GM23338 (cell line): ENCODE results near the gene TSPO2. TPM values are rescaled to one million over a fixed set of nuclear protein-coding genes. Genes with fewer than 3 reads are reported as not detected.

Experiments
- ATAC-seq: fragments of 200-7000 bp; cut with Tn5 transposase; 3 replicates; pipeline ENCODE4 v1.9.1; 2020
- DNase-seq: peaks from one replicate; pipeline ENCODE4 v3.0.0-alpha.2; 2015; ENCODE audit warnings: low spot score
- H2AFZ ChIP-seq: fragments of 200-600 bp; sonication (generic); 2 replicates; pipeline ENCODE4 v1.8.0; 2016; ENCODE audit warnings: antibody characterized with exemption, mild to moderate bottlenecking, moderate library complexity
- H3F3A ChIP-seq: fragments of 200-600 bp; sonication (generic); replicated peaks from 2 replicates; pipeline ENCODE4 v1.8.0; 2017; ENCODE audit warnings: antibody characterized with exemption, mixed run types, low read depth
- H3K27ac ChIP-seq: fragments of 200-600 bp; sonication (generic); 2 replicates; pipeline ENCODE4 v1.6.1; 2016; ENCODE audit warnings: low read depth
- H3K27me3 ChIP-seq: fragments of 200-600 bp; sonication (generic); 2 replicates; pipeline ENCODE4 v1.8.0; 2016; ENCODE audit warnings: mild to moderate bottlenecking, mixed run types, moderate library complexity; ENCODE audit not compliant: insufficient read depth
- H3K36me3 ChIP-seq: fragments of 200-600 bp; sonication (generic); 2 replicates; pipeline ENCODE4 v1.8.0; 2016; ENCODE audit warnings: mild to moderate bottlenecking; ENCODE audit not compliant: insufficient read depth
- H3K4me1 ChIP-seq: fragments of 200-600 bp; sonication (generic); 2 replicates; pipeline ENCODE4 v1.8.0; 2016; ENCODE audit warnings: mild to moderate bottlenecking, moderate library complexity; ENCODE audit not compliant: insufficient read depth
- H3K4me2 ChIP-seq: fragments of 200-600 bp; sonication (generic); 2 replicates; pipeline ENCODE4 v1.7.1; 2017; ENCODE audit warnings: mixed run types
- H3K4me3 ChIP-seq: fragments of 200-600 bp; sonication (generic); 2 replicates; pipeline ENCODE4 v1.6.1; 2016; ENCODE audit warnings: mixed run types
- H3K79me2 ChIP-seq: fragments of 200-600 bp; sonication (generic); replicated peaks from 2 replicates; pipeline ENCODE4 v1.8.0; 2017; ENCODE audit warnings: mild to moderate bottlenecking; ENCODE audit not compliant: insufficient read depth
- H3K9me2 ChIP-seq: fragments of 200-600 bp; sonication (generic); 2 replicates; pipeline ENCODE4 v1.8.0; 2017; ENCODE audit not compliant: insufficient read depth
- H4K20me1 ChIP-seq: fragments of 200-600 bp; sonication (generic); replicated peaks from 2 replicates; pipeline ENCODE4 v1.8.0; 2017; ENCODE audit warnings: mild to moderate bottlenecking; ENCODE audit not compliant: insufficient read depth
- H3K27ac Mint-ChIP-seq: 2 replicates; pipeline ENCODE4 v1.8.0; 2020; ENCODE audit warnings: inconsistent platforms, mild to moderate bottlenecking, moderate library complexity, mixed read lengths
- H3K27me3 Mint-ChIP-seq: 3 replicates; pipeline ENCODE4 v1.8.0; 2022; ENCODE audit warnings: low read depth, mild to moderate bottlenecking, moderate library complexity, mixed read lengths, inconsistent platforms; ENCODE audit not compliant: insufficient read depth, poor library complexity
- H3K36me3 Mint-ChIP-seq: 3 replicates; pipeline ENCODE4 v1.8.0; 2021; ENCODE audit warnings: low read depth, mild to moderate bottlenecking, inconsistent platforms, moderate library complexity, mixed read lengths
- H3K4me1 Mint-ChIP-seq: 3 replicates; pipeline ENCODE4 v1.8.0; 2020; ENCODE audit warnings: mild to moderate bottlenecking, inconsistent platforms, mixed read lengths
- H3K4me3 Mint-ChIP-seq: 3 replicates; pipeline ENCODE4 v1.8.0; 2021; ENCODE audit warnings: moderate library complexity, mild to moderate bottlenecking, inconsistent platforms, mixed read lengths
- H3K9me3 Mint-ChIP-seq: 3 replicates; pipeline ENCODE4 v1.8.0; 2020; ENCODE audit warnings: moderate library complexity, mild to moderate bottlenecking, inconsistent platforms, mixed read lengths
- CREB1 ChIP-seq: fragments of 250-450 bp; sonication (Bioruptor Pico); IDR thresholded peaks from 2 replicates; pipeline ENCODE4 v1.5.0; 2020; ENCODE audit warnings: low read depth, mild to moderate bottlenecking, moderate library complexity
- EZH2phosphoT487 ChIP-seq: fragments of 200-600 bp; sonication (generic); IDR thresholded peaks from one replicate; pipeline ENCODE4 v1.8.1; 2018; ENCODE audit warnings: antibody characterized with exemption; ENCODE audit not compliant: unreplicated experiment
- JUNB ChIP-seq: IDR thresholded peaks from one replicate; pipeline ENCODE4 v1.6.1; 2016; ENCODE audit warnings: antibody characterized with exemption; ENCODE audit not compliant: unreplicated experiment
- NANOG ChIP-seq: IDR thresholded peaks from 2 replicates; pipeline ENCODE4 v1.6.1; 2016; ENCODE audit warnings: antibody characterized with exemption, borderline replicate concordance
- polyA plus RNA-seq: library from polyadenylated mRNA; unstranded; fragments of >200 nt; fragmentation: Nextera tagmentation; extraction: Ambion mirVana; gene quantifications from 2 replicates; pipeline ENCODE4 v1.2.1, GENCODE V29; 2016
- total RNA-seq: library from RNA; depleted of rRNA; stranded (reverse); fragments of >200 nt; shearing (Covaris generic); gene quantifications from 2 replicates; pipeline ENCODE4 v1.2.3, GENCODE V29; 2014
- TF ChIP-seq, protein P1 (sequence below), 2 experiments: fragments of 200-600 bp in 1 of 2; sonication (generic) in 1 of 2; conservative IDR thresholded peaks; 2 replicates each; pipeline versions ENCODE4 v1.5.1 to v1.6.1; 2016 to 2017; ENCODE audit warnings: antibody characterized with exemption in 2 of 2, low read depth in 2 of 2, mild to moderate bottlenecking in 2 of 2, moderate library complexity in 1 of 2
- TF ChIP-seq, protein P2 (sequence below): IDR thresholded peaks from one replicate; pipeline ENCODE4 v1.6.1; 2018; ENCODE audit warnings: antibody characterized with exemption; ENCODE audit not compliant: unreplicated experiment
- TF ChIP-seq, protein P3 (sequence below): IDR thresholded peaks from 2 replicates; pipeline ENCODE4 v1.6.1; 2016; ENCODE audit warnings: antibody characterized with exemption

TSPO2 gene
- total and polyA plus RNA-seq, 2 experiments from 2014 or later = 0.31 TPM; not detected in 1

DNA sequence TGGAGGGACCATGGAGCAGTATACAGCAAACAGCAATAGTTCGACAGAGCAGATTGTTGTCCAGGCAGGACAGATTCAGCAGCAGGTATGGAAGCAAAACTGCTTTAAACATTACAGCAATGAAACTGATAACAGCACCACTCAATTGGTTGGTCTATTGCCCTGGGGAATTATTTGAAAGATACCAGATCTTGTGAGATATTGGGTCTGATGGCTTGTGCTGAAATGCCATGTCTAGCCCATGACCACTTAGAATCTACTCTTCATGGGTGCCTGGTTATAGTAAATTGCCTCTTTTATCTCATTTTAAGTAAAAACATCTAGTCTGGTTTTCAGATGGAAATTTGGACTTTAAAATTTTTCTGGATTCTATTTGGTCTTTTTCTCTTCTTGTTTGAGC, 36.8 kb downstream of the TSPO2 start:
- H3K36me3 Mint-ChIP-seq = peaks cover 38% of the 10 kb centered on the region
- H3K4me1 Mint-ChIP-seq = peaks cover 22% of the 10 kb centered on the region
- TF ChIP-seq, protein P1, sequence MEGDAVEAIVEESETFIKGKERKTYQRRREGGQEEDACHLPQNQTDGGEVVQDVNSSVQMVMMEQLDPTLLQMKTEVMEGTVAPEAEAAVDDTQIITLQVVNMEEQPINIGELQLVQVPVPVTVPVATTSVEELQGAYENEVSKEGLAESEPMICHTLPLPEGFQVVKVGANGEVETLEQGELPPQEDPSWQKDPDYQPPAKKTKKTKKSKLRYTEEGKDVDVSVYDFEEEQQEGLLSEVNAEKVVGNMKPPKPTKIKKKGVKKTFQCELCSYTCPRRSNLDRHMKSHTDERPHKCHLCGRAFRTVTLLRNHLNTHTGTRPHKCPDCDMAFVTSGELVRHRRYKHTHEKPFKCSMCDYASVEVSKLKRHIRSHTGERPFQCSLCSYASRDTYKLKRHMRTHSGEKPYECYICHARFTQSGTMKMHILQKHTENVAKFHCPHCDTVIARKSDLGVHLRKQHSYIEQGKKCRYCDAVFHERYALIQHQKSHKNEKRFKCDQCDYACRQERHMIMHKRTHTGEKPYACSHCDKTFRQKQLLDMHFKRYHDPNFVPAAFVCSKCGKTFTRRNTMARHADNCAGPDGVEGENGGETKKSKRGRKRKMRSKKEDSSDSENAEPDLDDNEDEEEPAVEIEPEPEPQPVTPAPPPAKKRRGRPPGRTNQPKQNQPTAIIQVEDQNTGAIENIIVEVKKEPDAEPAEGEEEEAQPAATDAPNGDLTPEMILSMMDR (conservative IDR thresholded peaks at IDR 0.05; ENCODE audit: low read depth in 2 of 2) = no peak
- TF ChIP-seq, protein P2, sequence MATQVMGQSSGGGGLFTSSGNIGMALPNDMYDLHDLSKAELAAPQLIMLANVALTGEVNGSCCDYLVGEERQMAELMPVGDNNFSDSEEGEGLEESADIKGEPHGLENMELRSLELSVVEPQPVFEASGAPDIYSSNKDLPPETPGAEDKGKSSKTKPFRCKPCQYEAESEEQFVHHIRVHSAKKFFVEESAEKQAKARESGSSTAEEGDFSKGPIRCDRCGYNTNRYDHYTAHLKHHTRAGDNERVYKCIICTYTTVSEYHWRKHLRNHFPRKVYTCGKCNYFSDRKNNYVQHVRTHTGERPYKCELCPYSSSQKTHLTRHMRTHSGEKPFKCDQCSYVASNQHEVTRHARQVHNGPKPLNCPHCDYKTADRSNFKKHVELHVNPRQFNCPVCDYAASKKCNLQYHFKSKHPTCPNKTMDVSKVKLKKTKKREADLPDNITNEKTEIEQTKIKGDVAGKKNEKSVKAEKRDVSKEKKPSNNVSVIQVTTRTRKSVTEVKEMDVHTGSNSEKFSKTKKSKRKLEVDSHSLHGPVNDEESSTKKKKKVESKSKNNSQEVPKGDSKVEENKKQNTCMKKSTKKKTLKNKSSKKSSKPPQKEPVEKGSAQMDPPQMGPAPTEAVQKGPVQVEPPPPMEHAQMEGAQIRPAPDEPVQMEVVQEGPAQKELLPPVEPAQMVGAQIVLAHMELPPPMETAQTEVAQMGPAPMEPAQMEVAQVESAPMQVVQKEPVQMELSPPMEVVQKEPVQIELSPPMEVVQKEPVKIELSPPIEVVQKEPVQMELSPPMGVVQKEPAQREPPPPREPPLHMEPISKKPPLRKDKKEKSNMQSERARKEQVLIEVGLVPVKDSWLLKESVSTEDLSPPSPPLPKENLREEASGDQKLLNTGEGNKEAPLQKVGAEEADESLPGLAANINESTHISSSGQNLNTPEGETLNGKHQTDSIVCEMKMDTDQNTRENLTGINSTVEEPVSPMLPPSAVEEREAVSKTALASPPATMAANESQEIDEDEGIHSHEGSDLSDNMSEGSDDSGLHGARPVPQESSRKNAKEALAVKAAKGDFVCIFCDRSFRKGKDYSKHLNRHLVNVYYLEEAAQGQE = no peak
- TF ChIP-seq, protein P3, sequence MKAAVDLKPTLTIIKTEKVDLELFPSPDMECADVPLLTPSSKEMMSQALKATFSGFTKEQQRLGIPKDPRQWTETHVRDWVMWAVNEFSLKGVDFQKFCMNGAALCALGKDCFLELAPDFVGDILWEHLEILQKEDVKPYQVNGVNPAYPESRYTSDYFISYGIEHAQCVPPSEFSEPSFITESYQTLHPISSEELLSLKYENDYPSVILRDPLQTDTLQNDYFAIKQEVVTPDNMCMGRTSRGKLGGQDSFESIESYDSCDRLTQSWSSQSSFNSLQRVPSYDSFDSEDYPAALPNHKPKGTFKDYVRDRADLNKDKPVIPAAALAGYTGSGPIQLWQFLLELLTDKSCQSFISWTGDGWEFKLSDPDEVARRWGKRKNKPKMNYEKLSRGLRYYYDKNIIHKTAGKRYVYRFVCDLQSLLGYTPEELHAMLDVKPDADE = no peak
- TF ChIP-seq CREB1 (CRISPR knock-in tag) (no peak), JUNB (no peak), EZH2phosphoT487 (no peak), NANOG (no peak)
- H3K9me3 Mint-ChIP-seq = no peaks in the 10 kb centered on the region; the same call in 2 of the 3 replicates
- no peak overlapping the region for H3K27ac Mint-ChIP-seq
- Histone ChIP-seq H3K9me2 (no peaks in the 10 kb centered on the region), H3K27ac (no peak overlapping the region), H3K4me2 (no peak overlapping the region), H3K36me3 (peaks cover 40% of the 10 kb centered on the region), H3F3A (no peaks in the 10 kb centered on the region; the same call in 1 of the 2 replicates), H3K79me2 (peaks cover 100% of the 10 kb centered on the region), H2AFZ (no peak overlapping the region), H4K20me1 (peaks cover 47% of the 10 kb centered on the region), H3K27me3 (no peaks in the 10 kb centered on the region), H3K4me1 (peaks cover 23% of the 10 kb centered on the region), H3K4me3 (no peak overlapping the region)
- DNase-seq = no peak
- H3K4me3 Mint-ChIP-seq = no peak overlapping the region
- ATAC-seq = no peak
- no peaks in the 10 kb centered on the region for H3K27me3 Mint-ChIP-seq

DNA sequence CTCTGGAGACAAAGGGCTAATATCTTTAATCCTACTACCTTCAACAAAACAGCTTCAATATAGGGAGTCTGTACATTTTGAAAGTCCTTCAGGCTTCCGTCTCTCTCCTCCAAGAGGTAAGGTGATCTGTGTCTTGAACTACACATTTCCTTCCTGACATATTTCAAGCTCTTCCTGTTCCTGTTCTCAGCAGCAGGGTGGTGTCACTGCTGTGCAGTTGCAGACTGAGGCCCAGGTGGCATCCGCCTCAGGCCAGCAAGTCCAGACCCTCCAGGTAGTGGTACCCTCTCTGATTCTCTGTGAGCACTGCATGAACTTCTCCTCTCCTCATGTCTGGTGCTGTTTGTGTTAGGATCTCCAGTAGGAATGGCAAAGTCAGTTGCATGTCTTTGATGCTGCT, 38.4 kb downstream of the TSPO2 start:
- H3K4me3 ChIP-seq = no peak overlapping the region
- no peak overlapping the region for H3K4me3 Mint-ChIP-seq
- H3K9me3 Mint-ChIP-seq = no peaks in the 10 kb centered on the region
- TF ChIP-seq, protein P2 = no peak

More for the DNA sequence above, 38.4 kb downstream of the TSPO2 start:
- Histone ChIP-seq H3K36me3 (peaks cover 55% of the 10 kb centered on the region), H2AFZ (no peak overlapping the region), H3K27ac (no peak overlapping the region), H3K4me1 (peaks cover 8% of the 10 kb centered on the region), H3K4me2 (no peak overlapping the region), H3K79me2 (peaks cover 99% of the 10 kb centered on the region), H3K9me2 (no peaks in the 10 kb centered on the region), H4K20me1 (peaks cover 35% of the 10 kb centered on the region), H3F3A (no peaks in the 10 kb centered on the region), H3K27me3 (no peaks in the 10 kb centered on the region)
- H3K27ac Mint-ChIP-seq = no peak overlapping the region
- H3K27me3 Mint-ChIP-seq = no peaks in the 10 kb centered on the region
- ATAC-seq (no peak), DNase-seq (no peak)
- H3K36me3 Mint-ChIP-seq = peaks cover 51% of the 10 kb centered on the region
- H3K4me1 Mint-ChIP-seq = peaks cover 8% of the 10 kb centered on the region
